Omental fat pad (tissue), 4 donors: Measurements from ENCODE around the gene ATG3. TPM values are rescaled to one million over a fixed set of nuclear protein-coding genes. Genes with fewer than 3 reads are reported as not detected.

Experiments
- ATAC-seq: fragments of 150-250 bp; one replicate; pipeline ENCODE4 v1.9.1; 2016; ENCODE audit warnings: mild to moderate bottlenecking, moderate library complexity; ENCODE audit not compliant: low FRiP score
- DNase-seq: peaks from one replicate; pipeline ENCODE4 v3.0.0-alpha.2; 2019; ENCODE audit warnings: low spot score
- CTCF ChIP-seq, 3 donors: fragments of 450-650 bp; IDR thresholded peaks; one replicate each; pipeline ENCODE4 v1.5.1; 2016 to 2017; ENCODE audit warnings: antibody characterized with exemption in 3 of 3, mild to moderate bottlenecking in 3 of 3, moderate library complexity in 2 of 3
- total RNA-seq, 4 donors: library from RNA; depleted of rRNA; stranded (reverse); fragments of >200 nt; gene quantifications; one replicate each; pipeline ENCODE4 v1.1.0, GENCODE V29; 2016

ATG3 gene
- total RNA-seq, 4 donors from 2014 or later: 59.1 to 80.5 (median 71.1) TPM

DNA sequence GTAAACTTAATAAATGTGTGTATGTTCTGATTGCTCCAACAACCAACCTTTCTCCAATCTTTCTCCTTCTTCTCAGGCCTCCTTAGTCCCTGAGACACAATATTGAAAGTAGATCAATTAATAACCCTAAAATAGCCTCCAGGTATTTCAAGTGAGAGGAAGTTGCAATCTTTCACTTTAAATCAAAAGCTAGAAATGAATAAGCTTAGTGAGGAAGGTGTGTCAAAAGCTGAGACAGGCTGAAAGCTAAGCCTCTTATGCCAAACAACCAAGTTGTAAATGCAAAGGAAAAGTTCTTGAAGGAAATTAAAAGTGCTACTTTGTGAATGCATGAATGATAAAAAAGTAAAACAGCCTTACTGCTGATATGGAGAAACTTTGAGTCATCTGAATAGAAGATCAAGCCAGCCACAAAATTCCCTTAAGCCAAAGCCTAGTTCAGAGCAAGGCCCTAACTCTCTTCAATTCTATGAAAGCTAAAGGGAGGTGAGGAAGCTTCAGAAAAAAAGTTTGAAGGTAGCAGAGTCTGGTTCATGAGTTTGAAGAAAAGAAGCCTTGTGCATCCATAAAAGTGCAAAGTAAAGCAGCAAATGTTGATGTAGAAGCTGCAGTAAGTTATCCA, 40.6 kb upstream of the ATG3 start:
- no peak for TF ChIP-seq CTCF (IDR thresholded peaks at IDR 0.05)

DNA sequence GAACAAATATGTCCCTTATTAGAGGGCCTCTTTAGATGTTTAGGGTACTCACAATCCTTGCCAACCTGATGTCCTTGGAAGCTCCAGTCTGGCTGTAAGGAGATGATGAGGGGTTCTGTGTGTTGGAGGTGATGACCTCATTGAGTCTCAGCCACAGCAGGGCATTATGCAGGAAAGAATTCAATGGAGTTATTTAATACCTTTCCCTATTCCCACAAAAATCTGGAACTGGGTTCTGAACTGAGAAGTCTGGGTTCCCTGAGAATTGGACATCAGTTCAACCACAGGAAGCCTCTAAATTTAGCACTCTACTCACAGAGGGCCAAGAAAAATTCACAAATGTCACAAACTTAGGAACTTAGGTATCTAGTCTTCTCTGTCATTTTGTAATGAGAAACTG, 37.0 kb upstream of the ATG3 start:
- ATAC-seq: no peak
- no peak for TF ChIP-seq CTCF (IDR thresholded peaks at IDR 0.05)
- no peak for DNase-seq

More for the DNA sequence above, 40.6 kb upstream of the ATG3 start:
- DNase-seq (no peak), ATAC-seq (no peak)

GRCh38 chr3:112597945-112598344, 36.2 kb upstream of the ATG3 start:
- ATAC-seq (no peak), DNase-seq (no peak)
- TF ChIP-seq CTCF (IDR thresholded peaks at IDR 0.05): no peak

GRCh38 chr3:112594856-112595255, 33.1 kb upstream of the ATG3 start:
- ATAC-seq (no peak), DNase-seq (no peak)
- no peak for TF ChIP-seq CTCF (IDR thresholded peaks at IDR 0.05)

GRCh38 chr3:112593258-112593657, 31.5 kb upstream of the ATG3 start:
- ATAC-seq (no peak), DNase-seq (no peak)
- TF ChIP-seq CTCF (IDR thresholded peaks at IDR 0.05): no peak

DNA sequence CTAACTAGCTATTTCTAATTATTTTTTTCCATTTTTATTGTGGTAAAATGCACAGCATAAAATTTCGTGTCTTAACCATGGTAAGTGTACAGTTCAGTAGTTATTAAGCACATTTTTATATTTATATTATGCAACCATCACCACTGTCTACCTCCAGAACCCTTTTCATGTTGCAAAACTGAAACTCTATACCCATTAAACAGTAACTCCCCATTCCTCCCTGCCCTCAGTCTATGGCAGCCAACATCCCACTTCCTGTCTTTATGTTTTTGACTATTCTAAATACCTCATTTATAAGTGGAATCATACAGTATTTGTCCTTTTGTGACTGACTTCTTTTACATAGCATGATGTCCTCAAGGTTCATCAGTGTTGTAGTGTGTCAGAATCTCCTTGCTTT, 25.6 kb upstream of the ATG3 start:
- ATAC-seq (no peak), DNase-seq (no peak)
- TF ChIP-seq CTCF (IDR thresholded peaks at IDR 0.05): no peak

- ATAC-seq: no peak
Measured at GRCh38 chr3:112585782-112586181, 24.0 kb upstream of the ATG3 start.

More at GRCh38 chr3:112585782-112586181, 24.0 kb upstream of the ATG3 start:
- no peak for TF ChIP-seq CTCF (IDR thresholded peaks at IDR 0.05)
- no peak for DNase-seq
